ENCODE results near the gene MPO. TPM values are rescaled to one million over a fixed set of nuclear protein-coding genes. Genes with fewer than 3 reads are reported as not detected.

The MPO gene
- total and polyA plus RNA-seq, 2 of the 4 experiments (the other 2 are of a cell fraction) = not detected

DNA sequence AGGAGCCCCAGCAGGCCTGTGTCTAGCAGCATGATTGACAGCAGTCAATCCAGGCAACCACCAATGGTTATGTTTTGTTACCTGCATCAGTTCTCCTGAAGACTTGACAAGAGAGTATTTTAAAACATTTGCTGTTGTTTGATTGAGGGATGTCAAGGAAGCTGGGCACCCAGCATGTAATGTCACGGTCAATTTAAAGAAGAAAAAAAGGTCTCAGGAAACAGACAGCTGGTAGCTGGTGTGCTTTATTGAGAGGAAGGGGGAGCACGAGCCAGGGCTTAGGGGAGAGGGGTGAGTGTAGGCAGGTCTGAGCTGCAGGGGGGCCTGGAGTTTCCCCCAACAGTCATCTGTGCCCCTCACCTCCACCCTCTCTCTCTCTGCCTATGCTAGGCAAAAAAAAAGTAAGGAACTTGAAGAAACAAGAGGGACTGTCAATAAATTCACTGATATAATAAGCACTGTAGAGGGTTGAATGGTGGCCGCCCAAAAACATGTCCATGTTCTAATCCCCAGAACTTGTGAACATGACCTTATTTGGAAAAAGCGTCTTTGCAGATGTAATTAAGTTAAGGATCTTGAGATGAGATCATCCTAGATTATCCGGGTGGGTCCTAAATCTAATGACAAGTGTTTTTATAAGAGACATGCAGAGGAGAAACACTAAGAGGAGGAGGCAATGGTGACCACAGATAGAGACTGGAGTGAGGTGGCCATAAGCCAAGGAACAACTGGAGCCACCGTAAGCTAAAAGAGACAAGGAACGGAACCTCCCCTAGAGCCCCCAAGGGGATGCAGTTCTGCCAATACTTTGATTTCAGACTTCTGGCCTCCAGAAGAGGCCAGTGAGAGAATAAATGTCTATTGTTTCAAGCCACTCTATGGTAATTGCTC lies 33.3 kb upstream of the MPO start:
- H2AFZ ChIP-seq (replicated peaks; ENCODE audit: low read length, poor library complexity) = no peak overlapping the region
- H3K4me1 ChIP-seq (ENCODE audit: control insufficient read depth, insufficient read depth, low read length) = no peaks in the 10 kb centered on the region
- H4K91ac ChIP-seq (ENCODE audit: insufficient read depth, low read depth, low read length) = no peak overlapping the region
- H3K4me2 ChIP-seq (ENCODE audit: low read depth, low read length) = no peak overlapping the region
- H4K20me1 ChIP-seq (ENCODE audit: insufficient read depth, low read length) = no peaks in the 10 kb centered on the region
- H3K23ac ChIP-seq (ENCODE audit: low read depth, low read length) = no peak overlapping the region
- WGBS, 2 experiments (ENCODE audit: extremely low coverage in 2 of 2, insufficient read length in 1 of 2) = no CpG with 5 or more reads among the region's 7 CpGs
- H2AK5ac ChIP-seq (ENCODE audit: low read depth, low read length) = no peak overlapping the region
- CTCF ChIA-PET = no interaction called here
- TF ChIP-seq CEBPB (IDR thresholded peaks at IDR 0.05; ENCODE audit: low read depth, low read length) (no peak), MAFK (IDR thresholded peaks at IDR 0.05; ENCODE audit: low read depth, low read length) (no peak), ELK1 (IDR thresholded peaks at IDR 0.05; ENCODE audit: borderline replicate concordance, low read depth, low read length) (no peak), MXI1 (IDR thresholded peaks at IDR 0.05; ENCODE audit: borderline replicate concordance, low read depth, low read length) (no peak), RCOR1 (IDR thresholded peaks at IDR 0.05; ENCODE audit: insufficient replicate concordance, low read length) (no peak), POLR2A (IDR thresholded peaks at IDR 0.05; ENCODE audit: low read depth, low read length) (no peak), CTCF (conservative IDR thresholded peaks at IDR 0.05; ENCODE audit: low read depth, low read length) (no peak), SMC3 (IDR thresholded peaks at IDR 0.05; ENCODE audit: low read depth, low read length) (no peak)
- TF ChIP-seq, protein P1, sequence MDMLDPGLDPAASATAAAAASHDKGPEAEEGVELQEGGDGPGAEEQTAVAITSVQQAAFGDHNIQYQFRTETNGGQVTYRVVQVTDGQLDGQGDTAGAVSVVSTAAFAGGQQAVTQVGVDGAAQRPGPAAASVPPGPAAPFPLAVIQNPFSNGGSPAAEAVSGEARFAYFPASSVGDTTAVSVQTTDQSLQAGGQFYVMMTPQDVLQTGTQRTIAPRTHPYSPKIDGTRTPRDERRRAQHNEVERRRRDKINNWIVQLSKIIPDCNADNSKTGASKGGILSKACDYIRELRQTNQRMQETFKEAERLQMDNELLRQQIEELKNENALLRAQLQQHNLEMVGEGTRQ (IDR thresholded peaks at IDR 0.05; ENCODE audit: low read depth, low read length) = no peak
- no peak overlapping the region for H2AK9ac ChIP-seq (replicated peaks; ENCODE audit: low read depth, low read length, poor library complexity)
- H2BK120ac ChIP-seq (ENCODE audit: low read depth, low read length) = no peak overlapping the region
- intact Hi-C loops (cut with micrococcal nuclease) (no loop called here), in situ Hi-C loops (cut with MboI; ENCODE audit: low sequenced_read_pairs) (no loop called here), dilution Hi-C loops (cut with HindIII; ENCODE audit: low sequenced_read_pairs, unreplicated experiment) (no loop called here)
- H3K36me3 ChIP-seq (ENCODE audit: control insufficient read depth, insufficient read depth, low read length) = no peaks in the 10 kb centered on the region
- no peak overlapping the region for H2BK15ac ChIP-seq (ENCODE audit: low read depth, low read length)
- DNase-seq (no peak), ATAC-seq (ENCODE audit: low read depth) (no peak)
- H3K18ac ChIP-seq (ENCODE audit: low read depth, low read length) = no peak overlapping the region
- no peaks in the 10 kb centered on the region for H3K9me3 ChIP-seq (ENCODE audit: control insufficient read depth, insufficient read depth, low read length)
- no peaks in the 10 kb centered on the region for H3K9me1 ChIP-seq (ENCODE audit: insufficient read depth, low read length)
- no peaks in the 10 kb centered on the region; the same call in 1 of the 2 replicates for H3K27me3 ChIP-seq (ENCODE audit: control insufficient read depth, insufficient read depth, low read length)
- H2BK20ac ChIP-seq (ENCODE audit: low read depth, low read length) = no peak overlapping the region
- no peak overlapping the region for H3K56ac ChIP-seq (ENCODE audit: extremely low read depth, insufficient read depth, low read length)
- no peak overlapping the region for H2BK5ac ChIP-seq (ENCODE audit: low read depth, low read length, poor library complexity, severe bottlenecking)
- no peak overlapping the region for H3K4ac ChIP-seq (ENCODE audit: low read depth, low read length)
- no TSS peak for BruUV-seq (replicated peaks)
- H4K8ac ChIP-seq (ENCODE audit: low read depth in 2 of 2, low read length in 2 of 2) = no peak overlapping the region
- no peaks in the 10 kb centered on the region for H3K79me1 ChIP-seq (ENCODE audit: low read depth in 1 of 2, low read length in 2 of 2)
- H3K4me3 ChIP-seq (ENCODE audit: insufficient read depth, low read depth, low read length) = no peak overlapping the region
- H3K27ac ChIP-seq (ENCODE audit: insufficient read depth, low read length) = no peak overlapping the region
- POLR2A ChIA-PET (ENCODE audit: unreplicated experiment) = no interaction called here
- no peak overlapping the region for H4K5ac ChIP-seq (ENCODE audit: low read depth, low read length)
- no peak overlapping the region for H3K9ac ChIP-seq (ENCODE audit: low read depth, low read length)
- H3K14ac ChIP-seq (replicated peaks; ENCODE audit: low read depth, low read length) = no peak overlapping the region
